Non-pigmented ciliary epithelial cell (primary cell): ENCODE results near the gene SKIC2.
"Not testable (repeated sequence)": the region's sequence is repeated elsewhere in the genome, so short reads cannot be mapped to it uniquely, and the experiment has no call there.

Source experiments
- DNase-seq: peaks from one replicate; pipeline ENCODE4 v3.0.0-alpha.2; 2010; ENCODE audit warnings: low read depth

SKIC2 gene

DNA sequence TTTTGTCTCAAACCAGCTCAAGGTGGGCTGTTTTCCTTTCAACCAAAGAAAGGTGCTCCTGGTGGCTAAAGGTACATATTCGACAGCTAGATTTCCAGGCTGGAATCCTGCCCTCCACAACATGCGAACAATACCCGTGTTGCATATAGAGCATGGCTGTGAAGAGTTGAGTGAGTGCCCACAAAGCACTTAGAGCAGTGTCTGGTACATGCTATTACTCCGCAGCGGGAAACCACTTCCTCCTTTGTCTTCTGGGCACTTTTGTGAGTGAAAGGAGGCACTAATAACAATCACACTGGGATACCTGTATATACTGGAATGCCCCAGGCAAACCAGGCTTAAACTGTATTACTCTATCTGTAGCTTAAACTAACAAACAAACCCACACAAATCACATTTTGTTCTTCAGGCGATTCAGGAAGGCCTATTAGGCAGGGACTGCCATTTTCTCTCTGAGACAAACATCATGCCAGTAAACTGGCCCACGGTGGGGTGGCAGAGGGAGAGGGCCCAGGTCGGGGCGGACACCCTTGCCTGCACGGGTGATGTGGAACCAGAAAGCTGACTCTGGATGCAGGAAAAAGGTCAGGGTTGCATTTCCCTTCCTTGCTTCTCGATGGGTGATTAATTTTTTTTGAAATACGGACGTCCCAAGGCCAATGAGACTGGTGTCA, 46.0 kb downstream of the SKIC2 start:
- DNase-seq = not testable (repeated sequence)

DNA sequence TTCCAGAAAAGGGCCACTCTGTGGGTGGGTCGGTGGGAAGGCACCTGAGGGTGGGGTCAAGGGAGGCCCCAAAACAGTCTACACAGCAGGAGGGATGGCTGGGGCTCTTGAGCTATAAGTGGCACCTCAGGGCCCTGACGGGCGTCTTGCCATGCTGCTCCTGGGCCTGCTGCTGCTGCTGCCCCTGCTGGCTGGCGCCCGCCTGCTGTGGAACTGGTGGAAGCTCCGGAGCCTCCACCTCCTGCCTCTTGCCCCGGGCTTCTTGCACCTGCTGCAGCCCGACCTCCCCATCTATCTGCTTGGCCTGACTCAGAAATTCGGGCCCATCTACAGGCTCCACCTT, 46.5 kb downstream of the SKIC2 start:
- not testable (repeated sequence) for DNase-seq

DNA sequence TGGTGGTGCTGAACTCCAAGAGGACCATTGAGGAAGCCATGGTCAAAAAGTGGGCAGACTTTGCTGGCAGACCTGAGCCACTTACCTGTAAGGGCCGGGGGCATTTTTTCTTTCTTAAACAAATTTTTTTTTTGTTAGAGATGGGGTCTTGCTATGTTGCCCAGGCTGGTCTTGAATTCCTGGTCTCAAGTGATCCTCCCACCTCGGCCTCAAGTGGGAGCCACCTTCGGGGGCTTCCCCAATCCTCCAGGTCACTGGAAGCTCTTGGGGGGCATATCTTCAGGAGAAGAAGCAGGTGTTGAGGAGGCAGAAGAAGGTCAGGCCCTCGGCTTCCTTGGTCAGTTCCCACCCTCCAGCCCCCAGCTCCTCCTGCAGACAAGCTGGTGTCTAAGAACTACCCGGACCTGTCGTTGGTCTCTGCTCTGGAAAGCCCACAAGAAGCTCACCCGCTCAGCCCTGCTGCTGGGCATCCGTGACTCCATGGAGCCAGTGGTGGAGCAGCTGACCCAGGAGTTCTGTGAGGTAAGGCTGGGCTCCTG, 47.1 kb downstream of the SKIC2 start:
- not testable (repeated sequence) for DNase-seq

DNA sequence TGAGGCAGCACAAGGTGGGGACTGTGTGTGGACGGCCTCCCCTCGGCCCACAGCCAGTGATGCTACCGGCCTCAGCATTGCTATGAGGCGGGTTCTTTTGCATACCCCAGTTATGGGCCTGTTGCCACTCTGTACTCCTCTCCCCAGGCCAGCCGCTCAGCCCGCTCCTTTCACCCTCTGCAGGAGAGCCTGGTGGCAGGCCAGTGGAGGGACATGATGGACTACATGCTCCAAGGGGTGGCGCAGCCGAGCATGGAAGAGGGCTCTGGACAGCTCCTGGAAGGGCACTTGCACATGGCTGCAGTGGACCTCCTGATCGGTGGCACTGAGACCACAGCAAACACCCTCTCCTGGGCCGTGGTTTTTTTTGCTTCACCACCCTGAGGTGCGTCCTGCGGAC, 48.1 kb downstream of the SKIC2 start:
- DNase-seq = not testable (repeated sequence)

DNA sequence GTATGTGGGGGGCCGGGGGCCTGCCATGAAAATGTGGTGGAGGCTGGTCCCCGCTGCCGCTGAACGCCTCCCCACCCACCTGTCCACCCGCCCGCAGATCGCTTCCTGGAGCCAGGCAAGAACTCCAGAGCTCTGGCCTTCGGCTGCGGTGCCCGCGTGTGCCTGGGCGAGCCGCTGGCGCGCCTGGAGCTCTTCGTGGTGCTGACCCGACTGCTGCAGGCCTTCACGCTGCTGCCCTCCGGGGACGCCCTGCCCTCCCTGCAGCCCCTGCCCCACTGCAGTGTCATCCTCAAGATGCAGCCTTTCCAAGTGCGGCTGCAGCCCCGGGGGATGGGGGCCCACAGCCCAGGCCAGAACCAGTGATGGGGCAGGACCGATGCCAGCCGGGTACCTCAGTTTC, 49.1 kb downstream of the SKIC2 start:
- DNase-seq = not testable (repeated sequence)

DNA sequence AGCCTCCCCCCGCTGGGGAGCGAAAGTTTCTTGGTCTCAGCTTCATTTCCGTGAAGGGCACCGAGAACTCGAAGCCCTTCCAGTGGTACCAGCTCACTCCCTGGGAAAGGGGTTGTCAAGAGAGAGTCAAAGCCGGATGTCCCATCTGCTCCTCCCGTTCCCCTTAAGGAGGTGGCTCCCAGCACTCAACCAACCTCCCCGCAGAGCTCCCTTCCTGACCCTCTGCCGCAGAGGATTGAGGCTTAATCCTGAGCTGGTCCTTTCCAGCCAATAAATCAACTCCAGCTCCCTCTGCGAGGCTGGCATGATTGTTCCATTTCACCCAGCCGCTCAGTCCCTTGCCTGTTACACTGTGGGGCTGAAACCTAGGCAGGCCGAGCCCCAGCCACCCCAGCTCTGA, 49.6 kb downstream of the SKIC2 start:
- DNase-seq = not testable (repeated sequence)

DNA sequence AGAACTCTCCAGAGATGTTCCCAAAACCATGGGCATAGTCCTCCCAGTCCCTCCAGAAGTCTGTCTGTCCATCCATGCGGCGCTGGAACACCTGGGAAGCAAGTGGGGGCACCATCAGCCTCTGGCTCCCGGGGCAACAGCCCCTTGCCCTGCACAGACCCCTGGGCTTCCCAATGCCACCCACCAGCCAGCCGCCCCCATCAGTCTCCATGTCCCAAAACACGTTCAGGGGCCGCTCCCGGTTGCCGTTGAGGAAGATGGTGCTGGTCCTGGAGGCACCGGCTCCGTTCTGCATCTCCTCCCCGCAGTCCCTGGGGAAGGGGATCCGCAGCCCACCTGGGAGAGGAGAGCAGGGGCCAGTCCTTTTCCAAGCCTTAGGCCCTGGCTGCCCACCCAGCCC, 50.6 kb downstream of the SKIC2 start:
- DNase-seq = not testable (repeated sequence)

DNA sequence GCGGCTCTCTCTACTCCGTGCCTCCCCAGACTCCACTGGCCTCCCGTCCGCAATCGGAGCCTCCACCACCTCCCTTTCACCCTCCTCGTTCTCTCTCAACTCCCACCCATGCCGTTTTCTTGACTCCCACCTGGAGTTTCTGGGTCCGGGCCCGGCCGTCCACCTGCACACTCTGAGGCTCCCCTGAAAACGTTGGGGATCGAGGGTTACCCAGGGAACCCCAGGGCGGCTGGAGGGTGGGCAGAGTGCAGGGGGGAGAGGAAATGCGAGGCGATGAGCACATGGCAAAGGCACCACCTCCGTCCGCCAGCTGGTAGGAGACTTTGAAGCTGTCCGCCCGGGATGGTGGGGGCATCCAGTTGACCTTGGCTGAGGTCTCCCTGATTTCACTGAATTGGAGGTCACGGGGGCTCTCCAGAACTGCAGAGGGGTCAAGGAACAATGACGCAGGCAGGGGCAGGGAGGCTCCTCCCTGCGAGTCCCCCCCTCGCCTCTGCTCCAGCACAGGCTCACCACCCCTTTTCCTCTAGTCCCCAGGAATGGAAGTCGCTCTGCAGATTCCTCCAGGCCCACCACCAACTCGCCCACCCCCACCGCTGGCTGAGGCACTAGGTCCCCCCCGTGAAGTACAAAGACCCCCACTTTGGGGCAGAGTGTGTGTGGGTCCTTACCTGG, 52.0 kb downstream of the SKIC2 start:
- not testable (repeated sequence) for DNase-seq

DNA sequence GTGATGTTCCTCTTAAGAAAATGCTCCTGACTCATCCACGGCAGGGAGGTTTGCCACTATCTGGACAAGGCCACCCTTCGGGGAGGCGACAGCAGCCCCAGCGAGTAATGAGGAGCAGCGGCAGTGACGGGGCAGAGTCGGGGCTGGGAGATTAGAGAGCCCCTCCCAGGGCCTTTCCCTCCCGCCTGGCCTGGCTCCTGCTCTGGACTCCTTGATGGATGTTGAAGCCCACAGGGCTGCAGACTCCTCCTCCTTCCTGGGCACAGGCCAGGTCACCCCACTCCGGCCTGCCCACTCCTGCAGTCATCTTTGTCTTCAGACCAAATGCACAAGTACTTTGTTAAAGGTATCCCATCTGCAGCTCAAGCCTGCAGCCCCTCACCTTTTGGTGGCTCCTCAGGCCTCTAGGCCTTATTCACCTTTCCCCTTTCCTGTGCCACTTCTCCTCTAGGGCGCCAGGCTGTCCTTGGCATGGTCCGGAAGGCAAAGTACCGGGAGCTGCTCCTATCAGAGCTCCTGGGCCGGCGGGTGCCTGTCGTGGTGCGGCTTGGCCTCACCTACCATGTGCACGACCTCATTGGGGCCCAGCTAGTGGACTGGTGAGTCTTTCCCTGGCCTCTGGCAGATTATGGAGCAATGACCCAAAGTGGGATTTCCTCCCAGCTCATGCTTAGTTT, 54.1 kb downstream of the SKIC2 start:
- not testable (repeated sequence) for DNase-seq

DNA sequence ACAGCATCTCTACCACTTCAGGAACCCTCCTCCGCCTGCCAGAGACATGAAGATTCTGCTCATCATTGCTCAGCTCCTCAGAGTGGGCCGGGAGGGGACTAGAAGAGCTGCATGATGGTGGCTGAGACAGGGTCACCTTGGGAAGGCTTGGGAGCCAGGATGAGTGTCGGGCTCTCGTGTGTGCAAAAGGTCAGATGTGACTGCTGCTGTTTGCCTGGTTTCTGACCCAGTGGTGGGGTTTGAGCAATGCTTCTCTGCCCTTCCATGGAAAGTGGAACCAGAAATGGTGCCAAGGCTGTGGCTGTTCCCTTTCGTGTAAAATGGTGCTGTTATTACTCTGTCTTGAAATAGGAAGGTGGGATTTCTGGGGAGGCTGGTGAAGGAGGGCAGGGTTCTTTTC, 54.8 kb downstream of the SKIC2 start:
- not testable (repeated sequence) for DNase-seq

DNA sequence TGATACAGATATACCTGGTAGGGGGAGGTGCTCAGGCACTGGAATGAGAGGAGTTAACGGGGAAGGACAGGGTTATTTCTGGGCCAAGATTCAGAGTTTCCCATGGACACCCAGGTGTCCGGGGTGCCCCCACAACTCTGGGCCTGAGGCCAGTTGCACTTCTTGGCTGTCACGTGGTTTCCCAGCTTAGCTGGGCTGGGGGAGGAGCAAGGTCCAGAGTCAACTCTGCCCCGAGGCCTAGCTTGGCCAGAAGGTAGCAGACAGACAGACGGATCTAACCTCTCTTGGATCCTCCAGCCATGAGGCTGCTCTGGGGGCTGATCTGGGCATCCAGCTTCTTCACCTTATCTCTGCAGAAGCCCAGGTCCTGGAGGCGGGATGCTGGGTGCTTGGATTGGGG, 55.6 kb downstream of the SKIC2 start, which contains the start of gene C4B:
TSS of gene C4B (plus strand) at position 249 of the 400 bp plus-strand sequence. CDS start at position 300, 51 bp downstream.
- not testable (repeated sequence) for DNase-seq
